Neural crest cell (in vitro differentiated cells): ENCODE data around the gene PLRG1. TPM values are rescaled to one million over a fixed set of nuclear protein-coding genes. Genes with fewer than 3 reads are reported as not detected.

Experiments
- DNase-seq: peaks from one replicate; pipeline ENCODE4 v3.0.0; 2021; ENCODE audit warnings: low read depth, mixed read lengths, low spot score
- H3K27ac Mint-ChIP-seq: one replicate; pipeline ENCODE4 v1.8.0; 2021; ENCODE audit warnings: mild to moderate bottlenecking, mixed read lengths; ENCODE audit not compliant: unreplicated experiment
- H3K27me3 Mint-ChIP-seq: 2 replicates; pipeline ENCODE4 v1.8.0; 2021; ENCODE audit warnings: low read depth, mild to moderate bottlenecking, mixed read lengths
- H3K36me3 Mint-ChIP-seq: 2 replicates; pipeline ENCODE4 v1.8.0; 2021; ENCODE audit warnings: low read depth, mild to moderate bottlenecking, mixed read lengths
- H3K4me1 Mint-ChIP-seq: 2 replicates; pipeline ENCODE4 v1.8.0; 2021; ENCODE audit warnings: mixed read lengths
- H3K4me3 Mint-ChIP-seq: one replicate; pipeline ENCODE4 v1.8.0; 2021; ENCODE audit warnings: mild to moderate bottlenecking, mixed read lengths
- H3K9me3 Mint-ChIP-seq: 2 replicates; pipeline ENCODE4 v1.8.0; 2021; ENCODE audit warnings: mixed read lengths
- CTCF ChIP-seq: fragments of 200-600 bp; sonication (generic); conservative IDR thresholded peaks from 2 replicates; pipeline ENCODE4 v1.5.0; 2021; ENCODE audit warnings: antibody characterized with exemption, mild to moderate bottlenecking
- total RNA-seq: library from RNA; stranded (reverse); gene quantifications from 2 replicates; pipeline ENCODE4 v1.2.1, GENCODE V29; 2021

PLRG1 gene
- total RNA-seq, 1 donor from 2014 or later, result 93.3 TPM

DNA sequence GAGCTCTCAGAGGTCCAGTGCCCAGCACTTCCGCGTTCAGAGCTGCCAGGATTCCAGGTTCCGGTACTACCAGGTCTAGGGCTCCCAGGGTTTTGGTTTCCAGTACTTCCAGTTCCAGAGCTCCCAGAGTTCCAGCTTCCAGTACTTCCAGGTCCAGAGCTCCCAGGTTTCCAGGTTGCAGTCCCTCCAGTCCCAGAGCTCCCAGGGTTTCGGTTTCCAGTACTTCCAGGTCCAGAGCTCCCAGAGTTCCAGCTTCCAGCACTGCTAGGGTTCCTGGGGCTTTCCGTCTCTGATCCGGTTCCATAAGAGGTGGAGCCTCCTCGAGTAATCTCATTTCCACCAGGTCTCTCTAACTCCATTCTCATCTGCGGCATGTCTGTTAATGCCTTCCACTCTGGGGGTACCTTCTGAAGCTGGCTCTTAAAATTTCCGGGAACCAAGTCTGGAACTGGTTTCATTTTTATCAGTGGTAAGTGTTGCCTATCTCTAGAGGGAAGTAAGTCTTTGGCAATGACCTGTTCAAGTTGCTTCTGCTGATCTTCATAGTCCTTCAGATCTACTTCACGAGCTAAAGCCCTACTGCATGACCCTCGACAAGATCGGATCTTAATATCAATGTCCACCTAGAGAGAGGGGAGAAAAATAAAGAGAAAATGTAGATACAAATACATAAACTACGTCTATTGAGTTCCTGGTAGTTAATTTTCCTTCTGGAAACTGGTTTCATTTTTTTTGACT, 36.3 kb upstream of the PLRG1 start:
- Mint-ChIP-seq H3K9me3 (no peaks in the 10 kb centered on the region), H3K36me3 (no peaks in the 10 kb centered on the region), H3K27me3 (peaks cover 19% of the 10 kb centered on the region)

GRCh38 chr4:154585369-154586018, 35.3 kb upstream of the PLRG1 start:
- Mint-ChIP-seq H3K4me3 (no peak overlapping the region), H3K4me1 (no peaks in the 10 kb centered on the region), H3K27me3 (peaks cover 19% of the 10 kb centered on the region), H3K27ac (no peak overlapping the region), H3K36me3 (no peaks in the 10 kb centered on the region), H3K9me3 (no peaks in the 10 kb centered on the region)
- no peak for DNase-seq
- TF ChIP-seq CTCF, result no peak

More for the DNA sequence above, 36.3 kb upstream of the PLRG1 start:
- TF ChIP-seq CTCF, result no peak
- Mint-ChIP-seq H3K27ac (no peak overlapping the region), H3K4me3 (no peak overlapping the region), H3K4me1 (no peaks in the 10 kb centered on the region)
- no peak for DNase-seq

DNA sequence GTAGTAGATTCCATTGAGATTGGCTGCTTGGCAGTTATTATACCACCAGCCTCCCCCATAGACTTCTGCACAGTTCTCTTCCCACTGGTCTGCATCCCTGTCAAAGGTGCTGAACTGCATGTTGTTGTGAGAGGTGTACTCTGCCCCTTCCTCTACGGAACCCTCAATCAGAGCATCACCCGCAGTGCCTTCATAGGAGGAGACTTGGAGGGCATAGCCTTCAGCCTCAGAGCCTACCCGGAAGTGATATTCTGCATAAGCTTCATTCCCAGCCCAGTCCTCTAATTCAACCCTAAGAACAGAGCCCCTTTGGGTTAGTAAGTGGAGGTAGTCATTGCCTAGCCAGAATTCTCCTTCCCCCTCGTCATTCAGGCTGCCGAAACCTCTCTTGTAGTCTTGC, 34.1 kb upstream of the PLRG1 start:
- Mint-ChIP-seq H3K27me3 (peaks cover 10% of the 10 kb centered on the region), H3K27ac (no peak overlapping the region), H3K9me3 (no peaks in the 10 kb centered on the region), H3K4me1 (no peaks in the 10 kb centered on the region), H3K36me3 (no peaks in the 10 kb centered on the region), H3K4me3 (no peak overlapping the region)
- no peak for TF ChIP-seq CTCF
- DNase-seq, result no peak

- DNase-seq, result no peak
- H3K27ac Mint-ChIP-seq, result no peak overlapping the region
- H3K4me1 Mint-ChIP-seq, result no peaks in the 10 kb centered on the region
- no peak for TF ChIP-seq CTCF
- no peak overlapping the region for H3K4me3 Mint-ChIP-seq
- peaks cover 6% of the 10 kb centered on the region for H3K27me3 Mint-ChIP-seq
- no peaks in the 10 kb centered on the region for H3K9me3 Mint-ChIP-seq
- H3K36me3 Mint-ChIP-seq, result no peaks in the 10 kb centered on the region
These were observed 33.5 kb upstream of the PLRG1 start for GRCh38 chr4:154583677-154584076.

- DNase-seq, result no peak
- TF ChIP-seq CTCF, result no peak
- Mint-ChIP-seq H3K27ac (no peak overlapping the region), H3K4me1 (no peaks in the 10 kb centered on the region), H3K27me3 (peaks cover 6% of the 10 kb centered on the region), H3K9me3 (no peaks in the 10 kb centered on the region), H3K4me3 (no peak overlapping the region), H3K36me3 (no peaks in the 10 kb centered on the region)
These were observed 33.0 kb upstream of the PLRG1 start for GRCh38 chr4:154583230-154583629.
